GM19463 (cell line): ENCODE measurements around the gene GPR17.

Experiments
- ATAC-seq: cut with Tn5 transposase; IDR thresholded peaks from one replicate; pipeline ENCODE4 v1.9.1; 2021; ENCODE audit warnings: mild to moderate bottlenecking, moderate library complexity; ENCODE audit not compliant: unreplicated experiment

GPR17 gene

GRCh38 chr2:127665267-127665893 lies 19.4 kb downstream of the GPR17 start:
- ATAC-seq = no peak

- no peak for ATAC-seq
Measured at GRCh38 chr2:127669056-127669455, 23.1 kb downstream of the GPR17 start.

GRCh38 chr2:127670055-127670956 lies 24.4 kb downstream of the GPR17 start:
- no peak for ATAC-seq

GRCh38 chr2:127670957-127671290 lies 25.0 kb downstream of the GPR17 start:
- ATAC-seq = no peak

- no peak for ATAC-seq
Measured at GRCh38 chr2:127671557-127672302, 25.8 kb downstream of the GPR17 start.

- ATAC-seq = no peak
Measured at GRCh38 chr2:127672341-127673224, 26.6 kb downstream of the GPR17 start.

GRCh38 chr2:127673291-127674069 lies 27.5 kb downstream of the GPR17 start:
- no peak for ATAC-seq

GRCh38 chr2:127674241-127675209 lies 28.6 kb downstream of the GPR17 start:
- ATAC-seq = no peak

- no peak for ATAC-seq
Measured at GRCh38 chr2:127675331-127676261, 29.6 kb downstream of the GPR17 start, which contains the start of gene LIMS2. Gene LIMS2 (minus strand): TSS chr2:127675530. CDS start chr2:127675024, 506 bp downstream.

- ATAC-seq = no peak
Measured at GRCh38 chr2:127676906-127677305, 31.0 kb downstream of the GPR17 start.

- no peak for ATAC-seq
Measured at GRCh38 chr2:127678531-127678930, 32.6 kb downstream of the GPR17 start.

- no peak for ATAC-seq
Measured at GRCh38 chr2:127678991-127679390, 33.0 kb downstream of the GPR17 start.

GRCh38 chr2:127679680-127680361 lies 33.9 kb downstream of the GPR17 start:
- no peak for ATAC-seq

GRCh38 chr2:127680706-127681287 lies 34.8 kb downstream of the GPR17 start:
- no peak for ATAC-seq

GRCh38 chr2:127681288-127681804 lies 35.4 kb downstream of the GPR17 start:
- no peak for ATAC-seq
